Parathyroid adenoma (tissue), 2 donors: ENCODE data around the gene LAMC3.

Source experiments
- H2AFZ ChIP-seq: fragments of 300-600 bp; sonication (generic); one replicate; pipeline ENCODE4 v1.7.0; 2017; ENCODE audit warnings: antibody characterized with exemption, mild to moderate bottlenecking
- H3K27ac ChIP-seq: fragments of 300-600 bp; sonication (generic); one replicate; pipeline ENCODE4 v1.7.0; 2017
- H3K27me3 ChIP-seq: fragments of 300-600 bp; sonication (generic); one replicate; pipeline ENCODE4 v1.7.0; 2017; ENCODE audit warnings: low read length; ENCODE audit not compliant: control insufficient read depth, insufficient read depth
- H3K36me3 ChIP-seq: fragments of 300-600 bp; sonication (generic); one replicate; pipeline ENCODE4 v1.7.0; 2017; ENCODE audit warnings: low read length; ENCODE audit not compliant: control insufficient read depth, insufficient read depth
- H3K4me1 ChIP-seq: fragments of 300-600 bp; sonication (generic); one replicate; pipeline ENCODE4 v1.7.0; 2017; ENCODE audit warnings: control low read depth
- H3K4me2 ChIP-seq: fragments of 300-600 bp; sonication (generic); one replicate; pipeline ENCODE4 v1.7.0; 2017; ENCODE audit warnings: low read length
- H3K4me3 ChIP-seq: fragments of 300-600 bp; sonication (generic); one replicate; pipeline ENCODE4 v1.7.0; 2017; ENCODE audit warnings: low read depth, low read length
- H3K79me2 ChIP-seq: fragments of 300-600 bp; sonication (generic); one replicate; pipeline ENCODE4 v1.7.0; 2017; ENCODE audit warnings: control low read depth
- H3K9ac ChIP-seq: fragments of 300-600 bp; sonication (generic); one replicate; pipeline ENCODE4 v1.7.0; 2017; ENCODE audit warnings: mild to moderate bottlenecking
- H3K9me3 ChIP-seq: fragments of 300-600 bp; sonication (generic); one replicate; pipeline ENCODE4 v1.7.0; 2017; ENCODE audit warnings: low read length; ENCODE audit not compliant: control insufficient read depth
- CTCF ChIP-seq: fragments of 300-600 bp; sonication (generic); IDR thresholded peaks from one replicate; pipeline ENCODE4 v1.7.0; 2017; ENCODE audit warnings: antibody characterized with exemption, mild to moderate bottlenecking
- donor health status: primary hyperparathyroidism.

LAMC3 gene

GRCh38 chr9:131008909-131009618, at the start of gene LAMC3:
Gene LAMC3 (plus strand): TSS chr9:131009174. CDS start chr9:131009215, 41 bp downstream.
- Histone ChIP-seq H3K4me1 (no peaks in the 10 kb centered on the region), H2AFZ (no peak within 1 kb of the TSS), H3K9me3 (no peaks in the 10 kb centered on the region), H3K79me2 (no peaks in the 10 kb centered on the region), H3K36me3 (no peaks in the 10 kb centered on the region), H3K4me2 (peak within 1 kb of the TSS; percentile 35), H3K4me3 (peak within 1 kb of the TSS; percentile 31), H3K27me3 (no peaks in the 10 kb centered on the region), H3K27ac (no peak within 1 kb of the TSS), H3K9ac (no peak within 1 kb of the TSS)
- TF ChIP-seq CTCF, result no peak

GRCh38 chr9:130959809-130960334, 49.1 kb upstream of the LAMC3 start:
- H3K9me3 ChIP-seq, result no peaks in the 10 kb centered on the region
- no peak overlapping the region for H3K4me2 ChIP-seq
- no peak overlapping the region for H2AFZ ChIP-seq
- no peaks in the 10 kb centered on the region for H3K27me3 ChIP-seq
- H3K4me1 ChIP-seq, result no peaks in the 10 kb centered on the region
- no peak overlapping the region for H3K27ac ChIP-seq
- TF ChIP-seq CTCF, result no peak
- H3K4me3 ChIP-seq, result no peak overlapping the region
- H3K36me3 ChIP-seq, result no peaks in the 10 kb centered on the region
- no peaks in the 10 kb centered on the region for H3K79me2 ChIP-seq
- no peak overlapping the region for H3K9ac ChIP-seq

- H3K36me3 ChIP-seq, result no peaks in the 10 kb centered on the region
- no peaks in the 10 kb centered on the region for H3K79me2 ChIP-seq
- no peaks in the 10 kb centered on the region for H3K4me1 ChIP-seq
- no peaks in the 10 kb centered on the region for H3K27me3 ChIP-seq
- no peak for TF ChIP-seq CTCF
- no peak overlapping the region for H2AFZ ChIP-seq
- no peak overlapping the region for H3K4me2 ChIP-seq
- no peak overlapping the region for H3K9ac ChIP-seq
- H3K27ac ChIP-seq, result no peak overlapping the region
- H3K9me3 ChIP-seq, result no peaks in the 10 kb centered on the region
- no peak overlapping the region for H3K4me3 ChIP-seq
These were observed 48.2 kb upstream of the LAMC3 start for GRCh38 chr9:130960522-130961378.

GRCh38 chr9:130961511-130962300, 47.3 kb upstream of the LAMC3 start:
- no peak for TF ChIP-seq CTCF
- H3K4me1 ChIP-seq, result no peaks in the 10 kb centered on the region
- no peaks in the 10 kb centered on the region for H3K9me3 ChIP-seq
- H3K36me3 ChIP-seq, result no peaks in the 10 kb centered on the region
- H3K79me2 ChIP-seq, result no peaks in the 10 kb centered on the region
- no peak overlapping the region for H3K9ac ChIP-seq
- H3K27me3 ChIP-seq, result no peaks in the 10 kb centered on the region
- H2AFZ ChIP-seq, result no peak overlapping the region
- H3K27ac ChIP-seq, result no peak overlapping the region
- H3K4me3 ChIP-seq, result no peak overlapping the region
- H3K4me2 ChIP-seq, result no peak overlapping the region
